Measurements from ENCODE around the gene RXRA. TPM values are rescaled to one million over a fixed set of nuclear protein-coding genes. Genes with fewer than 3 reads are reported as not detected.
A peak's percentile ranks its signal among the peaks of the same experiment; 100 is the strongest.

Gene RXRA
- total and polyA plus RNA-seq, 10 of the 15 experiments (the other 5 are each of a cell fraction or from before 2014, with no cell fraction given): 0.89 to 36.8 (median 11.1) TPM

DNA sequence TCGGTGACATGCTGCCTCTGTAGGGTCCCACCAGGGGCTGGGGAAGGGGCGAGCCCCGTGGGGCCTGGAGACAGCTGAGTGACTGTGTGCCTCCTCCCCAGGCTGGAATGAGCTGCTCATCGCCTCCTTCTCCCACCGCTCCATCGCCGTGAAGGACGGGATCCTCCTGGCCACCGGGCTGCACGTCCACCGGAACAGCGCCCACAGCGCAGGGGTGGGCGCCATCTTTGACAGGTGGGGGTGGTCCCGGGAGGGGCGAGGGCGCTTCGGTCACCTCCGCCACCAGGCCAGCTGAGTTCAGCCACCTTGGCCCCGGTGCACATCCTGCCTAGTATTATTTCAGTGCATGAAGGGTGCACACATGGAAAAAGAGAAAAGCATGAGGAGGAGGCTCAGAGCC, 102.8 kb downstream of the RXRA start:
- DNase-seq (ENCODE audit: low read depth, low spot score) (no peak), ATAC-seq (peak; percentile 12; the same call in 2 of the 3 replicates), FAIRE-seq (no peak)
- POLR2A ChIA-PET: interaction anchor here (0.8 kb wide), 1 partner anchor 37 kb away, joined by 4 read pairs; no protein-coding TSS in a partner anchor
- intact Hi-C loops (cut with micrococcal nuclease; ENCODE audit: unreplicated experiment) (no loop called here), in situ Hi-C loops (cut with MboI) (no loop called here)
- H3K4me1 ChIP-seq (ENCODE audit: control insufficient read depth, insufficient read depth, low read length): peaks cover 8% of the 10 kb centered on the region
- peaks cover 0 to 8% of the 10 kb centered on the region in 2 experiments; a peak in 3 of 4 replicates for H3K36me3 ChIP-seq (ENCODE audit: control insufficient read depth in 2 of 2, insufficient read depth in 2 of 2, low read length in 1 of 2)
- H4K20me1 ChIP-seq (ENCODE audit: control insufficient read depth, insufficient read depth): no peaks in the 10 kb centered on the region
- no peaks in the 10 kb centered on the region for H3K27me3 ChIP-seq (replicated peaks in 1 of 2; ENCODE audit: control insufficient read depth in 2 of 2, insufficient read depth in 2 of 2, low read length in 1 of 2)
- H3K27ac ChIP-seq (ENCODE audit: control insufficient read depth, insufficient read depth): peak overlapping the region; percentile 55
- H3K9ac ChIP-seq (ENCODE audit: control insufficient read depth, insufficient read depth, low read length): no peak overlapping the region
- no peaks in the 10 kb centered on the region for H3K9me3 ChIP-seq (replicated peaks; ENCODE audit: control insufficient read depth, insufficient read depth, low read length)
- no peak overlapping the region for H2AFZ ChIP-seq (ENCODE audit: control insufficient read depth, low read depth, low read length)
- no peak overlapping the region for H3K4me2 ChIP-seq (ENCODE audit: control insufficient read depth, insufficient read depth)
- H3K4me3 ChIP-seq: no peak overlapping the region
- H3K79me2 ChIP-seq (ENCODE audit: control insufficient read depth, insufficient read depth, low read length): no peaks in the 10 kb centered on the region
- no TSS peak for BruUV-seq (replicated peaks)
- WGBS (ENCODE audit: insufficient coverage, insufficient replicate concordance, low lambda C conversion rate, missing lambda C conversion rate): 82% methylated on average over 20 of the region's 20 CpGs
- TF ChIP-seq BMI1 (IDR thresholded peaks at IDR 0.05; ENCODE audit: borderline replicate concordance): no peak
- no peak for TF ChIP-seq ETV6 (conservative IDR thresholded peaks at IDR 0.05 in 1 of 2, IDR thresholded peaks at IDR 0.05 in 1 of 2; ENCODE audit: borderline replicate concordance in 1 of 2, low read depth in 1 of 2)
- TF ChIP-seq LARP7 (IDR thresholded peaks at IDR 0.05): no peak
- peak; percentile 35; the same call in 1 of the 2 replicates for TF ChIP-seq GATAD2B (conservative IDR thresholded peaks at IDR 0.05; ENCODE audit: low read depth)
- TF ChIP-seq, protein P1, sequence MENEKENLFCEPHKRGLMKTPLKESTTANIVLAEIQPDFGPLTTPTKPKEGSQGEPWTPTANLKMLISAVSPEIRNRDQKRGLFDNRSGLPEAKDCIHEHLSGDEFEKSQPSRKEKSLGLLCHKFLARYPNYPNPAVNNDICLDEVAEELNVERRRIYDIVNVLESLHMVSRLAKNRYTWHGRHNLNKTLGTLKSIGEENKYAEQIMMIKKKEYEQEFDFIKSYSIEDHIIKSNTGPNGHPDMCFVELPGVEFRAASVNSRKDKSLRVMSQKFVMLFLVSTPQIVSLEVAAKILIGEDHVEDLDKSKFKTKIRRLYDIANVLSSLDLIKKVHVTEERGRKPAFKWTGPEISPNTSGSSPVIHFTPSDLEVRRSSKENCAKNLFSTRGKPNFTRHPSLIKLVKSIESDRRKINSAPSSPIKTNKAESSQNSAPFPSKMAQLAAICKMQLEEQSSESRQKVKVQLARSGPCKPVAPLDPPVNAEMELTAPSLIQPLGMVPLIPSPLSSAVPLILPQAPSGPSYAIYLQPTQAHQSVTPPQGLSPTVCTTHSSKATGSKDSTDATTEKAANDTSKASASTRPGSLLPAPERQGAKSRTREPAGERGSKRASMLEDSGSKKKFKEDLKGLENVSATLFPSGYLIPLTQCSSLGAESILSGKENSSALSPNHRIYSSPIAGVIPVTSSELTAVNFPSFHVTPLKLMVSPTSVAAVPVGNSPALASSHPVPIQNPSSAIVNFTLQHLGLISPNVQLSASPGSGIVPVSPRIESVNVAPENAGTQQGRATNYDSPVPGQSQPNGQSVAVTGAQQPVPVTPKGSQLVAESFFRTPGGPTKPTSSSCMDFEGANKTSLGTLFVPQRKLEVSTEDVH (IDR thresholded peaks at IDR 0.05; ENCODE audit: low read depth, partially characterized antibody): no peak
- no peak for TF ChIP-seq NR2C2 (IDR thresholded peaks at IDR 0.05; ENCODE audit: borderline replicate concordance, control insufficient read depth, insufficient read length, low read depth)
- no peak for TF ChIP-seq TAF1 (IDR thresholded peaks at IDR 0.05; ENCODE audit: borderline replicate concordance, low read depth, low read length)
- CTCF ChIA-PET: interaction anchor here (1.0 to 1.2 kb wide), 2 partner anchors 17 to 22 kb away, joined by 3 to 6 read pairs; no protein-coding TSS in a partner anchor
- RAD21 ChIA-PET (ENCODE audit: unreplicated experiment): interaction anchor here (1.4 to 2.6 kb wide), 2 partner anchors 33 to 37 kb away, joined by 4 to 11 read pairs; no protein-coding TSS in a partner anchor
- SMC1A ChIA-PET (ENCODE audit: uncharacterized antibody, unreplicated experiment): interaction anchor here (1.2 to 1.6 kb wide), 2 partner anchors 22 to 38 kb away, joined by 3 to 6 read pairs; no protein-coding TSS in a partner anchor

All from GM12878 (cell line).